Astrocyte (in vitro differentiated cells and primary cell): ENCODE measurements around the gene AMD1.

ENCODE experiments used
- EZH2 ChIP-seq: IDR thresholded peaks from 2 replicates; pipeline ENCODE4 v1.6.1; 2012; ENCODE audit warnings: mild to moderate bottlenecking, low read length, inconsistent platforms; ENCODE audit not compliant: insufficient read depth
- TF ChIP-seq, protein P1 (sequence below): IDR thresholded peaks from 2 replicates; pipeline ENCODE4 v1.5.1; 2011; ENCODE audit warnings: low read depth, mild to moderate bottlenecking, inconsistent platforms, low read length, moderate library complexity; ENCODE audit not compliant: insufficient read depth

DNA sequence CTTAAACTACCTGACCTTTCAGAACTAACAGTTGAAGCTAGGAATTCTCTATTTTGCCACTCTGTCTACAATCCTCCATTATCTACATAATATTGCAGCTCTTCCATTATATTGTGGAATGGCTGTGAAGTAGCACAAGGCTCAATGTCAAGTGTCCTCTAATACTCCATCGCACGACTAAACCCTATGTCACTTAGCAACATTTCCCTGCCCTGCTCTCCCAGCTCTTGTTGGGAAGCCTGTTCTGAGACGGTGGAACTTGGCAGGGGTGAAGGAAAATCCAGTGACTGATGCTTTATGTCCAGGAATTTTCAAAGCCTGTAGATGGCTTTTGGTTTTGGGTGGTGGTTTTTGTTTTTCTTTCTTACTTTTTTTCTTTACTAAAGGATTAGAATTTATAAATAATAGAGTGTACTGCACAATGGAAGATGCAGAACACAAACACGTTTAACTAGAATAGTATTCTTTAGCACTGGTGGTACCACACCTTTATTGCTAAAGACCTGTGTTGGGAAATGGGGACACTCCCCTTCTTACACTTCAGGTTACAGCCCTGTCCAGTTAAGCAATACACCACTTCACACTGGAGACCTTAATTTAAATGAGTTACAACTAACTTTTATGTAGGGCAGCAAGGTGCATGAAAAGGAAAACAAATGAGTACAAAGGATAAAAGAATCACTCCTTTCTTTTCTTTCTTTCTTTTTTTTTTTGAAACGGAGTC, 20.7 kb upstream of the AMD1 start:
- TF ChIP-seq, protein P1, sequence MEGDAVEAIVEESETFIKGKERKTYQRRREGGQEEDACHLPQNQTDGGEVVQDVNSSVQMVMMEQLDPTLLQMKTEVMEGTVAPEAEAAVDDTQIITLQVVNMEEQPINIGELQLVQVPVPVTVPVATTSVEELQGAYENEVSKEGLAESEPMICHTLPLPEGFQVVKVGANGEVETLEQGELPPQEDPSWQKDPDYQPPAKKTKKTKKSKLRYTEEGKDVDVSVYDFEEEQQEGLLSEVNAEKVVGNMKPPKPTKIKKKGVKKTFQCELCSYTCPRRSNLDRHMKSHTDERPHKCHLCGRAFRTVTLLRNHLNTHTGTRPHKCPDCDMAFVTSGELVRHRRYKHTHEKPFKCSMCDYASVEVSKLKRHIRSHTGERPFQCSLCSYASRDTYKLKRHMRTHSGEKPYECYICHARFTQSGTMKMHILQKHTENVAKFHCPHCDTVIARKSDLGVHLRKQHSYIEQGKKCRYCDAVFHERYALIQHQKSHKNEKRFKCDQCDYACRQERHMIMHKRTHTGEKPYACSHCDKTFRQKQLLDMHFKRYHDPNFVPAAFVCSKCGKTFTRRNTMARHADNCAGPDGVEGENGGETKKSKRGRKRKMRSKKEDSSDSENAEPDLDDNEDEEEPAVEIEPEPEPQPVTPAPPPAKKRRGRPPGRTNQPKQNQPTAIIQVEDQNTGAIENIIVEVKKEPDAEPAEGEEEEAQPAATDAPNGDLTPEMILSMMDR: no peak
- no peak for TF ChIP-seq EZH2
